ENCODE data around the gene AFTPH. TPM values are rescaled to one million over a fixed set of nuclear protein-coding genes. Genes with fewer than 3 reads are reported as not detected.

The AFTPH gene
- polyA plus RNA-seq, 1 of the 3 experiments (the other 2 are of a cell fraction), result 7.4 TPM

- Histone ChIP-seq H2AFZ (ENCODE audit: low read depth) (no peak overlapping the region), H3K9ac (no peak overlapping the region), H3K9me3 (no peaks in the 10 kb centered on the region), H3K9me2 (no peaks in the 10 kb centered on the region), H3K4me2 (no peak overlapping the region), H3K36me3 (replicated peaks in 1 of 2; ENCODE audit: control insufficient read depth in 1 of 2, insufficient read depth in 2 of 2, low read length in 1 of 2) (no peaks in the 10 kb centered on the region), H3K4me1 (ENCODE audit: control insufficient read depth in 1 of 2, insufficient read depth in 2 of 2, low read depth in 1 of 2, low read length in 1 of 2) (no peaks in the 10 kb centered on the region), H4K20me1 (ENCODE audit: insufficient read depth) (no peaks in the 10 kb centered on the region), H3K79me2 (ENCODE audit: insufficient read depth) (no peaks in the 10 kb centered on the region), H3K27ac (ENCODE audit: low read depth in 2 of 2, low read length in 1 of 2) (no peak overlapping the region), H3F3A (replicated peaks; ENCODE audit: insufficient read depth) (no peaks in the 10 kb centered on the region), H3K27me3 (ENCODE audit: insufficient read depth) (no peaks in the 10 kb centered on the region), H3K4me3 (ENCODE audit: low read depth in 2 of 2, low read length in 1 of 2) (no peak overlapping the region)
- WGBS (ENCODE audit: low lambda C conversion rate), result 65% methylated on average over 2 of the region's 2 CpGs
- ChIA-PET POLR2A (no interaction called here), CTCF (no interaction called here)
- no peak for DNase-seq
- TF ChIP-seq ZBTB33 (IDR thresholded peaks at IDR 0.05; ENCODE audit: borderline replicate concordance, low read depth), result no peak
- no peak for TF ChIP-seq IRF3 (IDR thresholded peaks at IDR 0.05; ENCODE audit: low read depth, low read length)
- no peak for TF ChIP-seq TCF12 (IDR thresholded peaks at IDR 0.05)
These were observed 17.4 kb upstream of the AFTPH start for GRCh38 chr2:64506686-64507085.

GRCh38 chr2:64514008-64514407, 10.1 kb upstream of the AFTPH start:
- H2AFZ ChIP-seq (ENCODE audit: low read depth), result no peak overlapping the region
- no peak overlapping the region for H3K9ac ChIP-seq
- no peaks in the 10 kb centered on the region for H3K36me3 ChIP-seq (replicated peaks in 1 of 2; ENCODE audit: control insufficient read depth in 1 of 2, insufficient read depth in 2 of 2, low read length in 1 of 2)
- CTCF ChIA-PET, result interaction anchor here (1.1 to 2.1 kb wide), 6 partner anchors 9 to 464 kb away, joined by 3 to 18 read pairs (median 4); no protein-coding TSS in a partner anchor
- no peaks in the 10 kb centered on the region for H4K20me1 ChIP-seq (ENCODE audit: insufficient read depth)
- no peaks in the 10 kb centered on the region for H3K79me2 ChIP-seq (ENCODE audit: insufficient read depth)
- no peaks in the 10 kb centered on the region for H3F3A ChIP-seq (replicated peaks; ENCODE audit: insufficient read depth)
- POLR2A ChIA-PET, result no interaction called here
- H3K27ac ChIP-seq (ENCODE audit: low read depth in 2 of 2, low read length in 1 of 2), result no peak overlapping the region
- H3K27me3 ChIP-seq (ENCODE audit: insufficient read depth), result peaks cover 13% of the 10 kb centered on the region; the same call in 1 of the 2 replicates
- H3K4me2 ChIP-seq, result no peak overlapping the region
- no peak overlapping the region for H3K4me3 ChIP-seq (ENCODE audit: low read depth in 2 of 2, low read length in 1 of 2)
- no peaks in the 10 kb centered on the region for H3K9me2 ChIP-seq
- H3K9me3 ChIP-seq, result no peaks in the 10 kb centered on the region
- DNase-seq, result no peak
- peaks cover 0 to 3% of the 10 kb centered on the region in 2 experiments; a peak in 1 of 4 replicates for H3K4me1 ChIP-seq (ENCODE audit: control insufficient read depth in 1 of 2, insufficient read depth in 2 of 2, low read depth in 1 of 2, low read length in 1 of 2)
- 8% methylated on average over 1 of the region's 1 CpG for WGBS (ENCODE audit: low lambda C conversion rate)
- no peak for TF ChIP-seq RXRA (IDR thresholded peaks at IDR 0.05; ENCODE audit: borderline replicate concordance, low read depth)
- TF ChIP-seq CHD2 (IDR thresholded peaks at IDR 0.05; ENCODE audit: low read length, partially characterized antibody), result no peak
- no peak for TF ChIP-seq RAD21 (IDR thresholded peaks at IDR 0.05; ENCODE audit: low read length)
- no peak for TF ChIP-seq SMC3 (IDR thresholded peaks at IDR 0.05; ENCODE audit: low read depth, low read length)
- TF ChIP-seq NFIC (IDR thresholded peaks at IDR 0.05; ENCODE audit: borderline replicate concordance), result no peak
- no peak for TF ChIP-seq TAF1 (IDR thresholded peaks at IDR 0.05; ENCODE audit: borderline replicate concordance, low read depth, low read length)
- no peak for TF ChIP-seq EZH2phosphoT487 (IDR thresholded peaks at IDR 0.05; ENCODE audit: borderline replicate concordance, low read depth)
- no peak for TF ChIP-seq GATA2 (CRISPR knock-in tag; IDR thresholded peaks at IDR 0.05)
- no peak for TF ChIP-seq ELF1 (IDR thresholded peaks at IDR 0.05)
- TF ChIP-seq CTCF (IDR thresholded peaks at IDR 0.05), result no peak
- TF ChIP-seq SIN3A (IDR thresholded peaks at IDR 0.05; ENCODE audit: borderline replicate concordance, low read depth, low read length), result no peak
- no peak for TF ChIP-seq MXI1 (IDR thresholded peaks at IDR 0.05; ENCODE audit: low read depth, low read length)
- TF ChIP-seq YY1 (IDR thresholded peaks at IDR 0.05; ENCODE audit: low read depth), result no peak
- no peak for TF ChIP-seq RFX5 (IDR thresholded peaks at IDR 0.05; ENCODE audit: low read length)
- no peak for TF ChIP-seq ZBTB33 (IDR thresholded peaks at IDR 0.05; ENCODE audit: borderline replicate concordance, low read depth)
- TF ChIP-seq TCF12 (IDR thresholded peaks at IDR 0.05), result no peak
- no peak for TF ChIP-seq PBX3 (IDR thresholded peaks at IDR 0.05)
- no peak for TF ChIP-seq IRF3 (IDR thresholded peaks at IDR 0.05; ENCODE audit: low read depth, low read length)
- no peak for TF ChIP-seq NRF1 (IDR thresholded peaks at IDR 0.05; ENCODE audit: low read depth, low read length)
